Upper lobe of left lung (tissue), 4 donors: ENCODE data around the gene CLPSL1.

ENCODE experiments used
- EP300 ChIP-seq, 4 donors: sonication (generic); formaldehyde crosslinking; IDR thresholded peaks; one replicate each; pipeline ENCODE4 v1.5.1; 2017; ENCODE audit warnings: antibody characterized with exemption in 4 of 4, control low read depth in 2 of 4
- POLR2A ChIP-seq, 4 donors: fragments of 450-650 bp; IDR thresholded peaks; one replicate each; pipeline ENCODE4 v1.5.1; 2016 to 2017; ENCODE audit warnings: antibody characterized with exemption in 4 of 4, mild to moderate bottlenecking in 2 of 4
- POLR2AphosphoS5 ChIP-seq, 2 donors: sonication (generic); formaldehyde crosslinking; IDR thresholded peaks; one replicate each; pipeline ENCODE4 v1.5.1; 2017; ENCODE audit warnings: antibody characterized with exemption in 2 of 2
- TF ChIP-seq, protein P1 (sequence below), 6 experiments: fragments of 450-650 bp in 4 of 6; fragments of 200-600 bp in 2 of 6; sonication (generic) in 2 of 6; IDR thresholded peaks; one replicate each; pipeline ENCODE4 v1.5.1; 2016 to 2019; ENCODE audit warnings: antibody characterized with exemption in 6 of 6

- TF ChIP-seq, protein P1, sequence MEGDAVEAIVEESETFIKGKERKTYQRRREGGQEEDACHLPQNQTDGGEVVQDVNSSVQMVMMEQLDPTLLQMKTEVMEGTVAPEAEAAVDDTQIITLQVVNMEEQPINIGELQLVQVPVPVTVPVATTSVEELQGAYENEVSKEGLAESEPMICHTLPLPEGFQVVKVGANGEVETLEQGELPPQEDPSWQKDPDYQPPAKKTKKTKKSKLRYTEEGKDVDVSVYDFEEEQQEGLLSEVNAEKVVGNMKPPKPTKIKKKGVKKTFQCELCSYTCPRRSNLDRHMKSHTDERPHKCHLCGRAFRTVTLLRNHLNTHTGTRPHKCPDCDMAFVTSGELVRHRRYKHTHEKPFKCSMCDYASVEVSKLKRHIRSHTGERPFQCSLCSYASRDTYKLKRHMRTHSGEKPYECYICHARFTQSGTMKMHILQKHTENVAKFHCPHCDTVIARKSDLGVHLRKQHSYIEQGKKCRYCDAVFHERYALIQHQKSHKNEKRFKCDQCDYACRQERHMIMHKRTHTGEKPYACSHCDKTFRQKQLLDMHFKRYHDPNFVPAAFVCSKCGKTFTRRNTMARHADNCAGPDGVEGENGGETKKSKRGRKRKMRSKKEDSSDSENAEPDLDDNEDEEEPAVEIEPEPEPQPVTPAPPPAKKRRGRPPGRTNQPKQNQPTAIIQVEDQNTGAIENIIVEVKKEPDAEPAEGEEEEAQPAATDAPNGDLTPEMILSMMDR (IDR thresholded peaks at IDR 0.05) = no peak
- TF ChIP-seq EP300 (IDR thresholded peaks at IDR 0.05) = no peak
- TF ChIP-seq POLR2AphosphoS5 (IDR thresholded peaks at IDR 0.05) = no peak
- TF ChIP-seq POLR2A (IDR thresholded peaks at IDR 0.05) = no peak
Observed at GRCh38 chr6:35796236-35796635, 15.4 kb downstream of the CLPSL1 start.
